Measurements from ENCODE around the gene CHRM4. TPM values are rescaled to one million over a fixed set of nuclear protein-coding genes. Genes with fewer than 3 reads are reported as not detected.
A peak's percentile ranks its signal among the peaks of the same experiment; 100 is the strongest.
"Not testable (repeated sequence)": the region's sequence is repeated elsewhere in the genome, so short reads cannot be mapped to it uniquely, and the experiment has no call there.

The CHRM4 gene
- total RNA-seq, 2 donors from 2014 or later = 2.8 TPM; not detected in 1

DNA sequence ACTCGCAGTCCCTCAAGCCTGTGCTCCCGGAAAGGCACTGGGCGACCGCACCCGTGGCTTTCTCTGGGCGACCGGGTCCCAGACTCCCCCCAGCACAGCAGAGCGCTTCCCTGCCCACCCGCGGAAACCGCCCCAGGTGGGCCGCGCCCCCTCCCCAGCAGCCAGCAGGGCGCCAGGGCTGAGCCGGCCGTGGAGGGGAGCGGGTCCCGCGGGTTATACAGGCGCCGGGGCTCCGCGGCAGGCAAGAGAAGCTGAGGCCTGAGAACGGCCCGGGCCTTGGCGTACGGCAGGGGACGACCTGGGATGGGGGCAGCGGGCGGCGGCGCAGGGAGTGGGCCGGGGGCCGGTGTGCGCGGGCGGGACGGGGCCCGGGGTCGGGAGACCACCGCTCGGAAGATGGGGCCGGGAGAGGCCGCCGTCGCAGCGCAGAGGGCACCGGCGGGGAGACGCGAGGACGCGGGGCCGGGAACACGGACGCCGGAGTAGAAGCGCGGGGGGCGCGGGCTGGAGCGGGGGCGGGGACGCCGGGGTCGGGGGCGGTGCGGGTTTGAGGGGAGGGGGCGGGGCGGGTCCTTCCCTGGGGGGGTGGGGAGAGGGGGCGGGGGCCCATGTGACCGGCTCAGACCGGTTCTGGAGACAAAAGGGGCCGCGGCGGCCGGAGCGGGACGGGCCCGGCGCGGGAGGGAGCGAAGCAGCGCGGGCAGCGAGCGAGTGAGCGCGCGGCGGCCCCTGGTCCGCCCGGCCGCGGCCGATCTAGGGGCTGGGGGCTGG, 10.3 kb downstream of the CHRM4 start, which contains the start of gene MDK:
TSS of gene MDK (plus strand) at position 622 of the 771 bp plus-strand sequence. CDS start 389 bp downstream, outside the sequence.
- Histone ChIP-seq H3K27me3 (replicated peaks; ENCODE audit: insufficient read depth) (no peaks in the 10 kb centered on the region), H3K4me1 (replicated peaks) (peaks cover 7% of the 10 kb centered on the region), H3K4me3 (peak within 1 kb of the TSS; percentile 54 to 58), H3K27ac (peak within 1 kb of the TSS; percentile 84 to 86), H3K9me3 (no peaks in the 10 kb centered on the region), H3K36me3 (no peaks in the 10 kb centered on the region)
- no peak for TF ChIP-seq POLR2A (IDR thresholded peaks at IDR 0.05)
- no peak for TF ChIP-seq POLR2AphosphoS5 (IDR thresholded peaks at IDR 0.05)
- TF ChIP-seq, protein P1, sequence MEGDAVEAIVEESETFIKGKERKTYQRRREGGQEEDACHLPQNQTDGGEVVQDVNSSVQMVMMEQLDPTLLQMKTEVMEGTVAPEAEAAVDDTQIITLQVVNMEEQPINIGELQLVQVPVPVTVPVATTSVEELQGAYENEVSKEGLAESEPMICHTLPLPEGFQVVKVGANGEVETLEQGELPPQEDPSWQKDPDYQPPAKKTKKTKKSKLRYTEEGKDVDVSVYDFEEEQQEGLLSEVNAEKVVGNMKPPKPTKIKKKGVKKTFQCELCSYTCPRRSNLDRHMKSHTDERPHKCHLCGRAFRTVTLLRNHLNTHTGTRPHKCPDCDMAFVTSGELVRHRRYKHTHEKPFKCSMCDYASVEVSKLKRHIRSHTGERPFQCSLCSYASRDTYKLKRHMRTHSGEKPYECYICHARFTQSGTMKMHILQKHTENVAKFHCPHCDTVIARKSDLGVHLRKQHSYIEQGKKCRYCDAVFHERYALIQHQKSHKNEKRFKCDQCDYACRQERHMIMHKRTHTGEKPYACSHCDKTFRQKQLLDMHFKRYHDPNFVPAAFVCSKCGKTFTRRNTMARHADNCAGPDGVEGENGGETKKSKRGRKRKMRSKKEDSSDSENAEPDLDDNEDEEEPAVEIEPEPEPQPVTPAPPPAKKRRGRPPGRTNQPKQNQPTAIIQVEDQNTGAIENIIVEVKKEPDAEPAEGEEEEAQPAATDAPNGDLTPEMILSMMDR (IDR thresholded peaks at IDR 0.05) = no peak
- DNase-seq (ENCODE audit: low spot score) = no peak
- intact Hi-C loops (cut with DNase I) = no loop called here
- 1% methylated on average over 34 of the region's 96 CpGs for WGBS

DNA sequence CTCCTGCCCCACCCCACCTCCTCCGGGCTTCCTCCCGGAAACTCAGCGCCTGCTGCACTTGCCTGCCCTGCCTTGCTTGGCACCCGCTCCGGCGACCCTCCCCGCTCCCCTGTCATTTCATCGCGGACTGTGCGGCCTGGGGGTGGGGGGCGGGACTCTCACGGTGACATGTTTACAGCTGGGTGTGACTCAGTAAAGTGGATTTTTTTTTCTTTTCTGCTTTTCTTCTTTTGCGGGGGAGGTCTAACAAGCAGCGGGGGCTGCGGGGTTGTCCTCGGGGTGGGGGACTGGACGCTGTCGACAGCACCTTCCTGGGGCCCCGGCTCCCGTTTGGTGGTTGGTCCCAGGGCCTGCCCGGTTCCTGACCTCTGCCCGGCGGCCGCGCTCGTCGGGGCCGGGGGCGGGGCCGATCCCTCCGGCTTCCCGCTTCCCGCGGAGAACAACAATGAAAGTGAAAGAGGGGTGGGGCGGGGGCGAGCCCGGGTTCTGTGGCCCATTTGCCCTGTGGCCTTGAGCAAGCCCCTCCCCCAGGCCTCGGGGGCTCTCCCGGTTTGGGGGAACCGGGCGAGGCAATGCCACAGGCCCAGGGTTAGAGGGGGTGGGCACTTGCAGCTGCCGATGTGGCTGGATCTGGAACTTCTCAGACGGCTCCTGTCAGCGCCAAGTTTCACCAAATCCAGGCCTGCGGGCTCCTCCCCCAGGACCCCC, 11.1 kb downstream of the CHRM4 start:
- no peaks in the 10 kb centered on the region for H3K9me3 ChIP-seq
- H3K27ac ChIP-seq = peak overlapping the region; percentile 84 to 86
- H3K4me1 ChIP-seq (replicated peaks) = peaks cover 7% of the 10 kb centered on the region
- no peaks in the 10 kb centered on the region for H3K27me3 ChIP-seq (replicated peaks; ENCODE audit: insufficient read depth)
- intact Hi-C loops (cut with DNase I) = no loop called here
- H3K36me3 ChIP-seq = no peaks in the 10 kb centered on the region
- peak; percentile 57 for DNase-seq (ENCODE audit: low spot score)
- H3K4me3 ChIP-seq = peak overlapping the region; percentile 54 to 58
- WGBS = under 1% methylated on average over 45 of the region's 45 CpGs
- TF ChIP-seq POLR2A (IDR thresholded peaks at IDR 0.05) = peak; percentile 30
- TF ChIP-seq, protein P1 (IDR thresholded peaks at IDR 0.05) = no peak

DNA sequence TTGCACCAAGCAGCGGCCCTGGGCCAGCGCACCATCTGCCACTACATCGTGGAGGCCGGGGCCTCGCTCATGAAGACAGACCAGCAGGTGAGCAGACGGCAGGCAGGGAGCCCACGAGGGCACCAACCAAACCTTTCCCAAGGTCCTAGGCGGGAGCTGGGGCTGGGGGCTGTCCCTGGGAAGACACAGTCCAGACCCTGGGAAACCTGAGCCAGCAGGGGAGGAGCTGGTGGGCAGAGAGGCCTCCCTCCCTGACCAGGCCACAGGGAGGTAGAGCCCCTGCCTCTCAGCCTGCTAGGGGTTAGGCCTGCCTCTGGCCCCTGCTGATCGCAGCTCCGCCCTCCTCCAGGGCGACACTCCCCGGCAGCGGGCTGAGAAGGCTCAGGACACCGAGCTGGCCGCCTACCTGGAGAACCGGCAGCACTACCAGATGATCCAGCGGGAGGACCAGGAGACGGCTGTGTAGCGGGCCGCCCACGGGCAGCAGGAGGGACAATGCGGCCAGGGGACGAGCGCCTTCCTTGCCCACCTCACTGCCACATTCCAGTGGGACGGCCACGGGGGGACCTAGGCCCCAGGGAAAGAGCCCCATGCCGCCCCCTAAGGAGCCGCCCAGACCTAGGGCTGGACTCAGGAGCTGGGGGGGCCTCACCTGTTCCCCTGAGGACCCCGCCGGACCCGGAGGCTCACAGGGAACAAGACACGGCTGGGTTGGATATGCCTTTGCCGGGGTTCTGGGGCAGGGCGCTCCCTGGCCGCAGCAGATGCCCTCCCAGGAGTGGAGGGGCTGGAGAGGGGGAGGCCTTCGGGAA, 11.9 kb downstream of the CHRM4 start:
- H3K4me1 ChIP-seq (replicated peaks); H3K27me3 ChIP-seq (replicated peaks; ENCODE audit: insufficient read depth); DNase-seq (ENCODE audit: low spot score); intact Hi-C loops (cut with DNase I); H3K9me3 ChIP-seq; H3K36me3 ChIP-seq: not testable (repeated sequence)
- peak overlapping the region in 1 of 2 donors; percentile 58 for H3K4me3 ChIP-seq
- H3K27ac ChIP-seq = peak overlapping the region; percentile 84 to 86
- peak; percentile 35 for TF ChIP-seq POLR2A (IDR thresholded peaks at IDR 0.05)
- 41% methylated on average over 24 of the region's 36 CpGs for WGBS

DNA sequence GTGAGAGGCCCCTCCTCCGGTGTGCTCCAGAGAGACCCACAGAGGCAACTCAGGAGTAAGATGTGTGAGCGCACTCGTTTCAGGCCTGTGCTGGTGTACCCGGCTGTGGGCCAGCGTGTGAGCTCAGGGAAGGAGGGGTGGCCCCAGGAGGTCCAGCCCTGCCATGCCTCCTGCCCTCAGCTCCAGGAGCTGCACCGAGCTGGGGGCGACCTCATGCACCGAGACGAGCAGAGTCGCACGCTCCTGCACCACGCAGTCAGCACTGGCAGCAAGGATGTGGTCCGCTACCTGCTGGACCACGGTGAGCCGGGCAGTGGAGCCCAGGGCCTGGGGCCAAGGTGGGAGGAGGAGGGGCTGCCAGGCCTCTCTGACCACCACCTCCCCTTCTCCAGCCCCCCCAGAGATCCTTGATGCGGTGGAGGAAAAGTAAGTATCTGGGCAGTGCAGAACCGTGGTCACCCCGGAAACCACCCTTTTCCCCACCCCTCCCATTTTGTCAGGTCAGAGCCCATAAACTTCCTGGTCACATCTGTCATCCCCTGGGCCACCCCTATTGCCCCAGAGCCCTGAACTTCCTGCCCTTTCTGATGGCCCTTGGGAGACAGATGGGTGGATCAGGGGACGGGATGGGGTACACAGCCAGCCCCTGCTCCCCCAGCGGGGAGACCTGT, 12.6 kb downstream of the CHRM4 start:
- DNase-seq (ENCODE audit: low spot score) = no peak
- H3K36me3 ChIP-seq = peaks cover 4 to 13% of the 10 kb centered on the region in 2 donors
- no peaks in the 10 kb centered on the region for H3K9me3 ChIP-seq
- H3K4me1 ChIP-seq (replicated peaks) = peaks cover 7% of the 10 kb centered on the region
- intact Hi-C loops (cut with DNase I) = no loop called here
- no peak overlapping the region for H3K4me3 ChIP-seq
- WGBS = 73% methylated on average over 20 of the region's 20 CpGs
- H3K27me3 ChIP-seq (replicated peaks; ENCODE audit: insufficient read depth) = no peaks in the 10 kb centered on the region
- TF ChIP-seq, protein P1 (IDR thresholded peaks at IDR 0.05) = no peak
- TF ChIP-seq POLR2AphosphoS5 (IDR thresholded peaks at IDR 0.05) (no peak), POLR2A (IDR thresholded peaks at IDR 0.05) (no peak)
- peak overlapping the region in 1 of 2 donors; percentile 86 for H3K27ac ChIP-seq
